Colonic mucosa (tissue), 4 donors: ENCODE results near the gene RCVRN. TPM values are rescaled to one million over a fixed set of nuclear protein-coding genes. Genes with fewer than 3 reads are reported as not detected.

Experiments
- DNase-seq: peaks from one replicate; pipeline ENCODE4 v3.0.0-alpha.2; 2020
- H3K27ac ChIP-seq: fragments of 200-600 bp; one replicate; pipeline ENCODE4 v1.8.0; 2021
- H3K27me3 ChIP-seq: fragments of 200-600 bp; one replicate; pipeline ENCODE4 v1.8.0; 2021
- H3K36me3 ChIP-seq: fragments of 200-600 bp; one replicate; pipeline ENCODE4 v1.8.0; 2021
- H3K4me1 ChIP-seq: fragments of 200-600 bp; one replicate; pipeline ENCODE4 v1.8.0; 2021; ENCODE audit warnings: mild to moderate bottlenecking
- H3K4me3 ChIP-seq: fragments of 200-600 bp; one replicate; pipeline ENCODE4 v1.8.0; 2021
- H3K9ac ChIP-seq, 2 donors: one replicate each; pipeline ENCODE4 v1.7.0; 2013; ENCODE audit warnings: control low read depth in 2 of 2, low read depth in 2 of 2, low read length in 2 of 2
- H3K9me3 ChIP-seq: fragments of 200-600 bp; one replicate; pipeline ENCODE4 v1.8.0; 2021
- CTCF ChIP-seq: fragments of 200-600 bp; IDR thresholded peaks from one replicate; pipeline ENCODE4 v1.8.0; 2022; ENCODE audit warnings: antibody characterized with exemption, mild to moderate bottlenecking
- intact Hi-C: fragments of 100-400 bp; cut with DNase I; formaldehyde crosslinking; loops from one replicate; pipeline ENCODE4 v1.14.1; 2022
- total RNA-seq, 2 donors: library from RNA; stranded (reverse); fragmentation: NEBNext Ultra II Directional in 1 of 2; extraction: Animal tissue kit (Norgen Biotek cat#: 25700) in 1 of 2; gene quantifications; one replicate each; pipeline ENCODE4 v1.2.1, GENCODE V29; 2021
- donor health status: healthy.
- donor health status: DM: no; HTN: no; CAD: no.
- donor health status: DM: no; HTN: no; CAD: no.

RCVRN gene
- total RNA-seq, 2 donors from 2014 or later, result not detected

- no peak overlapping the region for H3K27ac ChIP-seq
- no peak for TF ChIP-seq CTCF
- H3K36me3 ChIP-seq, result no peaks in the 10 kb centered on the region
These were observed 31.0 kb upstream of the RCVRN start for GRCh38 chr17:9936095-9936494.

GRCh38 chr17:9935408-9935807 is 30.3 kb upstream of the RCVRN start:
- H3K9me3 ChIP-seq, result no peaks in the 10 kb centered on the region
- no peak overlapping the region for H3K4me3 ChIP-seq
- DNase-seq, result no peak
- intact Hi-C loops, result no loop called here
- TF ChIP-seq CTCF, result no peak
- H3K27ac ChIP-seq, result no peak overlapping the region
- H3K4me1 ChIP-seq, result no peaks in the 10 kb centered on the region
- no peaks in the 10 kb centered on the region for H3K27me3 ChIP-seq
- no peak overlapping the region for H3K9ac ChIP-seq
- no peaks in the 10 kb centered on the region for H3K36me3 ChIP-seq

More at GRCh38 chr17:9936095-9936494, 31.0 kb upstream of the RCVRN start:
- no peaks in the 10 kb centered on the region for H3K4me1 ChIP-seq
- no peak for DNase-seq
- intact Hi-C loops, result no loop called here
- no peak overlapping the region for H3K9ac ChIP-seq
- no peaks in the 10 kb centered on the region for H3K9me3 ChIP-seq
- H3K4me3 ChIP-seq, result no peak overlapping the region
- H3K27me3 ChIP-seq, result no peaks in the 10 kb centered on the region

GRCh38 chr17:9934331-9934730 is 29.3 kb upstream of the RCVRN start:
- intact Hi-C loops, result no loop called here
- no peaks in the 10 kb centered on the region for H3K36me3 ChIP-seq
- H3K9ac ChIP-seq, result no peak overlapping the region
- no peak for TF ChIP-seq CTCF
- no peaks in the 10 kb centered on the region for H3K27me3 ChIP-seq
- no peak overlapping the region for H3K27ac ChIP-seq
- H3K4me1 ChIP-seq, result no peaks in the 10 kb centered on the region
- no peaks in the 10 kb centered on the region for H3K9me3 ChIP-seq
- H3K4me3 ChIP-seq, result no peak overlapping the region
- no peak for DNase-seq

GRCh38 chr17:9932491-9932890 is 27.4 kb upstream of the RCVRN start:
- DNase-seq, result no peak
- no peak for TF ChIP-seq CTCF
- no peak overlapping the region for H3K9ac ChIP-seq
- H3K4me1 ChIP-seq, result no peaks in the 10 kb centered on the region
- H3K27me3 ChIP-seq, result no peaks in the 10 kb centered on the region
- intact Hi-C loops, result no loop called here
- H3K9me3 ChIP-seq, result no peaks in the 10 kb centered on the region
- H3K36me3 ChIP-seq, result no peaks in the 10 kb centered on the region
- H3K27ac ChIP-seq, result no peak overlapping the region
- no peak overlapping the region for H3K4me3 ChIP-seq

GRCh38 chr17:9931144-9931741 is 26.2 kb upstream of the RCVRN start:
- Histone ChIP-seq H3K9me3 (no peaks in the 10 kb centered on the region), H3K4me1 (no peaks in the 10 kb centered on the region), H3K27me3 (no peaks in the 10 kb centered on the region), H3K9ac (no peak overlapping the region), H3K36me3 (no peaks in the 10 kb centered on the region), H3K4me3 (no peak overlapping the region), H3K27ac (no peak overlapping the region)
- no peak for TF ChIP-seq CTCF
- intact Hi-C loops, result no loop called here
- no peak for DNase-seq
